ENCODE results near the gene MYOZ3. TPM values are rescaled to one million over a fixed set of nuclear protein-coding genes. Genes with fewer than 3 reads are reported as not detected.

Gene MYOZ3
- total and polyA plus RNA-seq, 10 of the 15 experiments (the other 5 are each of a cell fraction or from before 2014, with no cell fraction given): 0.04 to 1.1 (median 0.10) TPM; not detected in 4

- ChIA-PET RAD21 (ENCODE audit: unreplicated experiment) (interaction anchor here (0.9 to 1.9 kb wide), 2 partner anchors 9 to 13 kb away, joined by 3 to 15 read pairs; no protein-coding TSS in a partner anchor), SMC1A (ENCODE audit: uncharacterized antibody, unreplicated experiment) (interaction anchor here (1.2 to 1.5 kb wide), 3 partner anchors 13 to 46 kb away, joined by 3 to 7 read pairs (median 6); no protein-coding TSS in a partner anchor), CTCF (interaction anchor here (1.7 to 2.4 kb wide), 2 partner anchors 23 to 88 kb away, joined by 3 to 5 read pairs; partner anchors contain the start of gene RBM22), POLR2A (interaction anchor here (1.1 to 1.3 kb wide), 2 partner anchors 10 to 13 kb away, joined by 3 read pairs; no protein-coding TSS in a partner anchor)
- H3K9ac ChIP-seq (ENCODE audit: control insufficient read depth, insufficient read depth, low read length): no peak overlapping the region
- DNase-seq (ENCODE audit: low read depth, low spot score): no peak
- H3K9me3 ChIP-seq (replicated peaks; ENCODE audit: control insufficient read depth, insufficient read depth, low read length): no peaks in the 10 kb centered on the region
- no peak for FAIRE-seq
- in situ Hi-C loops (cut with MboI): no loop called here
- no peak overlapping the region for H3K27ac ChIP-seq (ENCODE audit: control insufficient read depth, insufficient read depth)
- H3K79me2 ChIP-seq (ENCODE audit: control insufficient read depth, insufficient read depth, low read length): no peaks in the 10 kb centered on the region
- BruUV-seq (replicated peaks): no TSS peak
- H4K20me1 ChIP-seq (ENCODE audit: control insufficient read depth, insufficient read depth): no peaks in the 10 kb centered on the region
- 29% methylated on average over 4 of the region's 4 CpGs for WGBS (ENCODE audit: insufficient coverage, insufficient replicate concordance, low lambda C conversion rate, missing lambda C conversion rate)
- no peaks in the 10 kb centered on the region; a peak in 1 of 4 replicates for H3K27me3 ChIP-seq (replicated peaks in 1 of 2; ENCODE audit: control insufficient read depth in 2 of 2, insufficient read depth in 2 of 2, low read length in 1 of 2)
- H3K4me1 ChIP-seq (ENCODE audit: control insufficient read depth, insufficient read depth, low read length): no peaks in the 10 kb centered on the region
- no peak for ATAC-seq
- no peak overlapping the region for H3K4me3 ChIP-seq
- no peak overlapping the region for H3K4me2 ChIP-seq (ENCODE audit: control insufficient read depth, insufficient read depth)
- H3K36me3 ChIP-seq (ENCODE audit: control insufficient read depth in 2 of 2, insufficient read depth in 2 of 2, low read length in 1 of 2): no peaks in the 10 kb centered on the region
- no peak overlapping the region for H2AFZ ChIP-seq (ENCODE audit: control insufficient read depth, low read depth, low read length)
- intact Hi-C loops (cut with micrococcal nuclease; ENCODE audit: unreplicated experiment): no loop called here
- TF ChIP-seq ATF2 (IDR thresholded peaks at IDR 0.05; ENCODE audit: low read length) (no peak), RELB (IDR thresholded peaks at IDR 0.05; ENCODE audit: low read depth) (no peak), SKIL (IDR thresholded peaks at IDR 0.05; ENCODE audit: low read depth, poor library complexity, severe bottlenecking) (no peak), IRF3 (IDR thresholded peaks at IDR 0.05) (no peak), EED (IDR thresholded peaks at IDR 0.05; ENCODE audit: low read depth) (no peak), USF2 (IDR thresholded peaks at IDR 0.05; ENCODE audit: borderline replicate concordance, low read depth, low read length) (no peak), MTA2 (IDR thresholded peaks at IDR 0.05; ENCODE audit: low read depth) (no peak), STAT1 (conservative IDR thresholded peaks at IDR 0.05) (no peak), MAX (IDR thresholded peaks at IDR 0.05; ENCODE audit: low read depth, low read length) (no peak), RFX5 (IDR thresholded peaks at IDR 0.05; ENCODE audit: low read depth, low read length) (no peak), YY1 (IDR thresholded peaks at IDR 0.05; ENCODE audit: low read depth, low read length) (no peak), MLLT1 (IDR thresholded peaks at IDR 0.05) (no peak), SP1 (IDR thresholded peaks at IDR 0.05; ENCODE audit: low read depth, low read length) (no peak)
These were observed 48.0 kb upstream of the MYOZ3 start for GRCh38 chr5:150612905-150613670.
